A549 (cell line): Measurements from ENCODE around the gene HDAC1. TPM values are rescaled to one million over a fixed set of nuclear protein-coding genes. Genes with fewer than 3 reads are reported as not detected.
"Not testable (repeated sequence)": the region's sequence is repeated elsewhere in the genome, so short reads cannot be mapped to it uniquely, and the experiment has no call there.

Source experiments
- ATAC-seq, 2 experiments: fragments of 200-7000 bp in 1 of 2; fragments of >200 bp in 1 of 2; cut with Nextera tagmentation in 1 of 2; cut with Tn5 transposase in 1 of 2; 3 replicates each; pipeline versions ENCODE4 v1.8.0 to v1.9.1; 2018 to 2020; ENCODE audit warnings: mild to moderate bottlenecking in 1 of 2, moderate library complexity in 1 of 2
- CTCF ChIA-PET: fragments of 300-600 bp; sonication (Branson Sonifier 250); formaldehyde crosslinking; extraction: SDS; loops from one replicate; lab custom pipeline; 2021; ENCODE audit warnings: antibody characterized with exemption, inconsistent platforms; lab: Yijun Ruan, JAX
- POLR2A ChIA-PET: fragments of 350-600 bp; formaldehyde crosslinking; extraction: SDS; loops from one replicate; lab custom pipeline; 2021; ENCODE audit warnings: antibody characterized with exemption, inconsistent platforms; lab: Yijun Ruan, JAX
- DNase-seq, 2 experiments: peaks; one replicate each; pipeline versions ENCODE4 v3.0.0 to v3.0.0-alpha.2; 2011 to 2016; ENCODE audit warnings: low read depth in 1 of 2, low spot score in 1 of 2
- FAIRE-seq: peaks from 2 replicates; lab custom pipeline; 2011; peaks lifted over from hg19 to GRCh38; lab: Jason Lieb, UNC
- H3K27ac ChIP-seq, 2 experiments: fragments of >200 bp; sonication (Bioruptor Twin); formaldehyde crosslinking; 3 replicates each; pipeline ENCODE4 v1.5.1; 2016 to 2017
- H3K4me1 ChIP-seq: fragments of >200 bp; sonication (Bioruptor Twin); formaldehyde crosslinking; 3 replicates; pipeline ENCODE4 v1.6.1; 2016
- H3K4me2 ChIP-seq: fragments of >200 bp; sonication (Bioruptor Twin); formaldehyde crosslinking; 3 replicates; pipeline ENCODE4 v1.6.1; 2016
- H3K4me3 ChIP-seq: fragments of >200 bp; sonication (Bioruptor Twin); formaldehyde crosslinking; 3 replicates; pipeline ENCODE4 v1.5.1; 2016
- H3K9me3 ChIP-seq: fragments of >200 bp; sonication (Bioruptor Twin); formaldehyde crosslinking; 3 replicates; pipeline ENCODE4 v1.6.1; 2016
- CEBPB ChIP-seq, 2 experiments: fragments of >200 bp in 1 of 2; sonication (Bioruptor Twin) in 1 of 2; formaldehyde crosslinking in 1 of 2; IDR thresholded peaks; 2 replicates each; pipeline ENCODE4 v1.6.1; 2012 to 2016
- CHD4 ChIP-seq: fragments of 200-600 bp; sonication (generic); IDR thresholded peaks from 2 replicates; pipeline ENCODE4 v1.6.1; 2016; ENCODE audit warnings: antibody characterized with exemption, mild to moderate bottlenecking, borderline replicate concordance
- EP300 ChIP-seq, 2 experiments: fragments of >200 bp; sonication (Bioruptor Twin); formaldehyde crosslinking; IDR thresholded peaks; 2 replicates in 1 of 2; 3 replicates in 1 of 2; pipeline ENCODE4 v1.6.1; 2016 to 2017
- ESRRA ChIP-seq: fragments of 150-350 bp; IDR thresholded peaks from 2 replicates; pipeline ENCODE4 v1.6.1; 2014; ENCODE audit warnings: mild to moderate bottlenecking, low read length, borderline replicate concordance
- FOXS1 ChIP-seq: fragments of 250-450 bp; sonication (Bioruptor Pico); IDR thresholded peaks from 2 replicates; pipeline ENCODE4 v1.5.0; 2020; ENCODE audit warnings: mild to moderate bottlenecking, moderate library complexity
- JUN ChIP-seq, 2 experiments: fragments of >200 bp; sonication (Bioruptor Twin); formaldehyde crosslinking; IDR thresholded peaks; 2 replicates in 1 of 2; 3 replicates in 1 of 2; pipeline ENCODE4 v1.6.1; 2016 to 2017
- JUNB ChIP-seq: fragments of >200 bp; sonication (Bioruptor Twin); formaldehyde crosslinking; IDR thresholded peaks from 2 replicates; pipeline ENCODE4 v1.6.1; 2016
- KDM1A ChIP-seq: fragments of 200-600 bp; sonication (generic); IDR thresholded peaks from 2 replicates; pipeline ENCODE4 v1.6.1; 2016; ENCODE audit warnings: low read depth, mild to moderate bottlenecking
- KDM5A ChIP-seq: fragments of 200-600 bp; sonication (generic); IDR thresholded peaks from 2 replicates; pipeline ENCODE4 v1.6.1; 2016; ENCODE audit warnings: antibody characterized with exemption, mild to moderate bottlenecking
- RAD21 ChIP-seq, 2 experiments: fragments of >200 bp in 1 of 2; sonication (Bioruptor Twin) in 1 of 2; formaldehyde crosslinking in 1 of 2; IDR thresholded peaks in 1 of 2; conservative IDR thresholded peaks in 1 of 2; 2 replicates in 1 of 2; 3 replicates in 1 of 2; pipeline ENCODE4 v1.6.1; 2012 to 2018; ENCODE audit warnings: inconsistent platforms in 1 of 2
- RARB ChIP-seq: fragments of 250-450 bp; sonication (Bioruptor Pico); IDR thresholded peaks from 2 replicates; pipeline ENCODE4 v1.8.0; 2021; ENCODE audit warnings: mild to moderate bottlenecking, moderate library complexity
- RFX5 ChIP-seq: fragments of 450-650 bp; IDR thresholded peaks from 2 replicates; pipeline ENCODE4 v1.7.1; 2014; ENCODE audit warnings: antibody characterized with exemption, mild to moderate bottlenecking, moderate library complexity
- SMC3 ChIP-seq: fragments of >200 bp; sonication (Bioruptor Twin); formaldehyde crosslinking; IDR thresholded peaks from 3 replicates; pipeline ENCODE4 v1.6.1; 2018; ENCODE audit warnings: inconsistent platforms
- TP53 ChIP-seq: fragments of 250-450 bp; sonication (Bioruptor Pico); IDR thresholded peaks from 2 replicates; pipeline ENCODE4 v1.5.0; 2021; ENCODE audit warnings: mild to moderate bottlenecking, moderate library complexity
- ZC3H11A ChIP-seq: fragments of 450-650 bp; IDR thresholded peaks from 2 replicates; pipeline ENCODE4 v1.6.1; 2014; ENCODE audit warnings: antibody characterized with exemption, mild to moderate bottlenecking
- ZNF302 ChIP-seq: fragments of 250-450 bp; sonication (Bioruptor Pico); IDR thresholded peaks from 2 replicates; pipeline ENCODE4 v1.9.0; 2021; ENCODE audit warnings: inconsistent platforms, mild to moderate bottlenecking, moderate library complexity
- WGBS: methylation state at CpG from one replicate; pipeline ENCODE4 v1.1.6; 2017; ENCODE audit errors: missing lambda C conversion rate; 5-methylcytosine and 5-hydroxymethylcytosine counted together
- polyA plus RNA-seq, 4 experiments: library from polyadenylated mRNA; depleted of rRNA in 3 of 4; stranded (reverse); fragments of >200 nt; fragmentation: RNase III in 1 of 4; extraction: RNeasy Plus Mini Kit Qiagen cat#74134 plus additional on column Dnase treatment in 1 of 4; gene quantifications; 2 replicates in 3 of 4; 3 replicates in 1 of 4; pipeline ENCODE4 v1.2.3, GENCODE V29; 2011 to 2017
- TF ChIP-seq, protein P1 (sequence below): IDR thresholded peaks from 2 replicates; pipeline ENCODE4 v1.6.1; 2012
- TF ChIP-seq, protein P2 (sequence below): fragments of 250-450 bp; sonication (Bioruptor Pico); IDR thresholded peaks from 2 replicates; pipeline ENCODE4 v1.5.0; 2021; ENCODE audit warnings: mild to moderate bottlenecking, moderate library complexity, borderline replicate concordance
- TF ChIP-seq, protein P3 (sequence below): IDR thresholded peaks from 2 replicates; pipeline ENCODE4 v1.6.1; 2012
- TF ChIP-seq, protein P4 (sequence below): fragments of >200 bp; sonication (Bioruptor Twin); formaldehyde crosslinking; IDR thresholded peaks from 3 replicates; pipeline ENCODE4 v1.6.1; 2016

The HDAC1 gene
- polyA plus RNA-seq, 2 of the 4 experiments (the other 2 are of a cell fraction) = 99.6 to 135 TPM

DNA sequence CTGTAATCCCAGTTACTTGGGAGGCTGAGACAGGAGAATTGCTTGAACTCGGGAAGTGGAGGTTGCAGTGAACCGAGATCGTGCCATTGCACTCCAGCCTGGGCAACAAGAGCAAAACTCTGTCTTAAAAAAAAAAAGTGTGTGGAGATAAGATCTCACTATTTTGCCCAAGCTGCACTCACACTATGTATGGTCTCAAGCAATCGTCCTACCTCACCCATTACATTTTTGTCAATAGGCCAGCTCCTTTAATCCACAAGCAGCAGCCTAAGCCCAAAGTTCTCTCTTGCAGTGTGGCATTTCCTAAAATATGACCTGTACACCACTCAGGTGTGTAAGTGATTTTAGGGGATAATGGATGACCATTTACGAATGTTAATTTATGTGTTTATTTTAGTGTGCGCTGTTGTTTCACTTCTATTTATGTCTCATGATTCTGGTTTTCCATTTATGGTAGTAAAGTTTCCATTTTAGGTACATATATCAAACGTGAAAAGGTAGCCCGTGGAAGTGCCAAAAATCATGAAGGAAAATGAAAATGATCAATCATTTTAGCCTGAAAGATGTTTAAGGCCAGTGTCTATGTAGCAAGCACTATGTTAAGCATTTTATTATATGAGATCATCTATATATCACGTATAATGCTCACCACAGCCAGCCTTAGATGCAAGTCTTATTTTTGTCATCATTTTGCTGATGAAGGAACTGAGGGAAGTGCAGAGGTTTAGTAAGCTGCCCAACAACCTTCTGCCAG is 35.2 kb upstream of the HDAC1 start:
- H3K4me1 ChIP-seq = no peaks in the 10 kb centered on the region
- FAIRE-seq (no peak), DNase-seq (no peak), ATAC-seq (no peak)
- no peak overlapping the region for H3K4me2 ChIP-seq
- H3K9me3 ChIP-seq = no peaks in the 10 kb centered on the region
- CTCF ChIA-PET = interaction anchor here (1.4 to 2.2 kb wide), 3 partner anchors 8 to 16 kb away, joined by 5 to 7 read pairs (median 5); partner anchors contain the start of gene FAM167B
- no peak overlapping the region for H3K4me3 ChIP-seq
- POLR2A ChIA-PET = no interaction called here
- H3K27ac ChIP-seq = no peak overlapping the region
- 72% methylated on average over 9 of the region's 9 CpGs for WGBS
- no peak for TF ChIP-seq SMC3
- no peak for TF ChIP-seq JUNB

DNA sequence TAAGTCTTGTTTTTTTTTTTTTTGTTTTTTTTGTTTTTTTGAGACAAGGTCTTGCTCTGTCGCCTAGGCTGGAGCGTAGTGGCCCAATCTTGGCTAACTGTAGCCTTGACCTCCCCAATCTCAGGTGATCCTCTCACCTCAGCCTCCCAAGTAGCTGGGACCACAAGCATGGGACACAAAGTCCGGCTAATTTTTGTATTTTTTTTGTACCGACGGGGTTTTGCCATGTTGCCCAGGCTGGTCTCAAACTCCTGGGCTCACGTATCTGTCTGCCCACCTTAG is 34.7 kb upstream of the HDAC1 start:
- ChIA-PET POLR2A (no interaction called here), CTCF (no interaction called here)
- TF ChIP-seq EP300 (IDR thresholded peaks at IDR 0.05) = no peak
- no peak for TF ChIP-seq SMC3
- TF ChIP-seq, protein P1, sequence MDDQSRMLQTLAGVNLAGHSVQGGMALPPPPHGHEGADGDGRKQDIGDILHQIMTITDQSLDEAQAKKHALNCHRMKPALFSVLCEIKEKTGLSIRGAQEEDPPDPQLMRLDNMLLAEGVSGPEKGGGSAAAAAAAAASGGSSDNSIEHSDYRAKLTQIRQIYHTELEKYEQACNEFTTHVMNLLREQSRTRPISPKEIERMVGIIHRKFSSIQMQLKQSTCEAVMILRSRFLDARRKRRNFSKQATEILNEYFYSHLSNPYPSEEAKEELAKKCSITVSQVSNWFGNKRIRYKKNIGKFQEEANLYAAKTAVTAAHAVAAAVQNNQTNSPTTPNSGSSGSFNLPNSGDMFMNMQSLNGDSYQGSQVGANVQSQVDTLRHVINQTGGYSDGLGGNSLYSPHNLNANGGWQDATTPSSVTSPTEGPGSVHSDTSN = no peak
- TF ChIP-seq TP53 = no peak
- TF ChIP-seq KDM5A = no peak
- no peak for TF ChIP-seq CEBPB (IDR thresholded peaks at IDR 0.05)
- no peak for TF ChIP-seq ZC3H11A
- TF ChIP-seq, protein P2, sequence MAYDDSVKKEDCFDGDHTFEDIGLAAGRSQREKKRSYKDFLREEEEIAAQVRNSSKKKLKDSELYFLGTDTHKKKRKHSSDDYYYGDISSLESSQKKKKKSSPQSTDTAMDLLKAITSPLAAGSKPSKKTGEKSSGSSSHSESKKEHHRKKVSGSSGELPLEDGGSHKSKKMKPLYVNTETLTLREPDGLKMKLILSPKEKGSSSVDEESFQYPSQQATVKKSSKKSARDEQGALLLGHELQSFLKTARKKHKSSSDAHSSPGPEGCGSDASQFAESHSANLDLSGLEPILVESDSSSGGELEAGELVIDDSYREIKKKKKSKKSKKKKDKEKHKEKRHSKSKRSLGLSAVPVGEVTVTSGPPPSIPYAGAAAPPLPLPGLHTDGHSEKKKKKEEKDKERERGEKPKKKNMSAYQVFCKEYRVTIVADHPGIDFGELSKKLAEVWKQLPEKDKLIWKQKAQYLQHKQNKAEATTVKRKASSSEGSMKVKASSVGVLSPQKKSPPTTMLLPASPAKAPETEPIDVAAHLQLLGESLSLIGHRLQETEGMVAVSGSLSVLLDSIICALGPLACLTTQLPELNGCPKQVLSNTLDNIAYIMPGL (CRISPR knock-in tag) = no peak
- TF ChIP-seq CHD4 = no peak
- TF ChIP-seq JUN (IDR thresholded peaks at IDR 0.05) = no peak
- TF ChIP-seq RAD21 (conservative IDR thresholded peaks at IDR 0.05 in 1 of 2, IDR thresholded peaks at IDR 0.05 in 1 of 2) = no peak
- TF ChIP-seq ESRRA = no peak
- TF ChIP-seq RARB = no peak
- TF ChIP-seq, protein P3, sequence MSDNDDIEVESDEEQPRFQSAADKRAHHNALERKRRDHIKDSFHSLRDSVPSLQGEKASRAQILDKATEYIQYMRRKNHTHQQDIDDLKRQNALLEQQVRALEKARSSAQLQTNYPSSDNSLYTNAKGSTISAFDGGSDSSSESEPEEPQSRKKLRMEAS = no peak
- TF ChIP-seq FOXS1 = no peak
- TF ChIP-seq, protein P4, sequence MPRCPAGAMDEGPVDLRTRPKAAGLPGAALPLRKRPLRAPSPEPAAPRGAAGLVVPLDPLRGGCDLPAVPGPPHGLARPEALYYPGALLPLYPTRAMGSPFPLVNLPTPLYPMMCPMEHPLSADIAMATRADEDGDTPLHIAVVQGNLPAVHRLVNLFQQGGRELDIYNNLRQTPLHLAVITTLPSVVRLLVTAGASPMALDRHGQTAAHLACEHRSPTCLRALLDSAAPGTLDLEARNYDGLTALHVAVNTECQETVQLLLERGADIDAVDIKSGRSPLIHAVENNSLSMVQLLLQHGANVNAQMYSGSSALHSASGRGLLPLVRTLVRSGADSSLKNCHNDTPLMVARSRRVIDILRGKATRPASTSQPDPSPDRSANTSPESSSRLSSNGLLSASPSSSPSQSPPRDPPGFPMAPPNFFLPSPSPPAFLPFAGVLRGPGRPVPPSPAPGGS = no peak
- TF ChIP-seq ZNF302 (CRISPR knock-in tag) = no peak
- no peak for TF ChIP-seq RFX5
- no peak for TF ChIP-seq KDM1A
- no peak overlapping the region for H3K27ac ChIP-seq
- no peaks in the 10 kb centered on the region for H3K9me3 ChIP-seq
- H3K4me3 ChIP-seq = no peak overlapping the region
- ATAC-seq (no peak), DNase-seq (no peak), FAIRE-seq (no peak)
- no peak overlapping the region for H3K4me2 ChIP-seq
- H3K4me1 ChIP-seq = no peaks in the 10 kb centered on the region
- WGBS = 86% methylated on average over 6 of the region's 6 CpGs

DNA sequence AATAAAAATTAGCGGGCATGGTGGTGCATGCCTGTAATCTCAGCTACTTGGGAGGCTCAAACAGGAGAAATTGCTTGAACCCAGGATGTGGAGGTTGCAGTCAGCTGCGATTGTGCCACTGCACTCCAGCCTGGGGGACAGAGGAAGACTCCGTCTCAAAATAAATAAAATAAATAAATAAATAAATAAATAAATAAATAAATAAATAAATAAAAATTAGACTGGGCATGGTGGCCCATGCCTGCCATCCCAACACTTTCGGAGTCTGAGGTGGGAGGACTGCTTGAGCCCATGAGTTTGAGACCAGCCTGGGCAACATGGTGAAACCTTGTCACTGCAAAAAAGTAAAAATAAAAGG is 28.7 kb upstream of the HDAC1 start:
- H3K4me3 ChIP-seq, H3K27ac ChIP-seq, H3K9me3 ChIP-seq, DNase-seq, ATAC-seq, H3K4me2 ChIP-seq, H3K4me1 ChIP-seq, FAIRE-seq: not testable (repeated sequence)
- POLR2A ChIA-PET = interaction anchor here (0.6 kb wide), 2 partner anchors 17 to 419 kb away, joined by 4 to 6 read pairs; no protein-coding TSS in a partner anchor
- 99% methylated on average over 3 of the region's 4 CpGs for WGBS
- 0 out of 2 replicates have a peak, but pooled peaks have one; percentile 19 for TF ChIP-seq ZC3H11A
- CTCF ChIA-PET = interaction anchor here (6.2 kb wide), 1 partner anchor 16 kb away, joined by 31 read pairs; the partner anchor contains the start of gene FAM167B
